OCI-LY1 (cell line): ENCODE results near the gene IL18R1.

Experiments
- H2AFZ ChIP-seq: fragments of 200-600 bp; sonication (generic), shearing (Covaris generic); 2 replicates; pipeline ENCODE4 v1.6.0; 2014; ENCODE audit warnings: antibody characterized with exemption, mild to moderate bottlenecking, low read length
- H3F3A ChIP-seq: fragments of 200-600 bp; sonication (generic), shearing (Covaris generic); 2 replicates; pipeline ENCODE4 v1.6.0; 2014; ENCODE audit warnings: mild to moderate bottlenecking, antibody characterized with exemption, low read length, moderate library complexity; ENCODE audit not compliant: insufficient read depth
- H3K27ac ChIP-seq: fragments of 200-600 bp; sonication (generic); 2 replicates; pipeline ENCODE4 v1.5.1; 2014; ENCODE audit warnings: low read length, mixed run types, mild to moderate bottlenecking, low read depth; ENCODE audit not compliant: poor library complexity, severe bottlenecking
- H3K27me3 ChIP-seq: fragments of 200-600 bp; sonication (generic); 2 replicates; pipeline ENCODE4 v1.6.0; 2014; ENCODE audit warnings: antibody characterized with exemption, mild to moderate bottlenecking, low read length, moderate library complexity; ENCODE audit not compliant: insufficient read depth
- H3K36me3 ChIP-seq: fragments of 200-600 bp; sonication (generic); 2 replicates; pipeline ENCODE4 v1.6.1; 2014; ENCODE audit warnings: mild to moderate bottlenecking, antibody characterized with exemption, low read length, moderate library complexity, mixed read lengths; ENCODE audit not compliant: insufficient read depth
- H3K4me1 ChIP-seq: fragments of 200-600 bp; sonication (generic); 2 replicates; pipeline ENCODE4 v1.5.1; 2014; ENCODE audit warnings: mild to moderate bottlenecking, low read length, moderate library complexity; ENCODE audit not compliant: insufficient read depth, severe bottlenecking
- H3K4me2 ChIP-seq: fragments of 200-600 bp; sonication (generic), shearing (Covaris generic); 2 replicates; pipeline ENCODE4 v1.6.1; 2014; ENCODE audit warnings: low read length
- H3K4me3 ChIP-seq: fragments of 200-600 bp; sonication (generic); 2 replicates; pipeline ENCODE4 v1.5.1; 2014; ENCODE audit warnings: low read length, low read depth, mild to moderate bottlenecking, mixed read lengths; ENCODE audit not compliant: poor library complexity, severe bottlenecking
- H3K79me2 ChIP-seq: fragments of 200-600 bp; shearing (Covaris generic); 2 replicates; pipeline ENCODE4 v1.6.1; 2016; ENCODE audit warnings: mixed run types, low read length, mixed read lengths; ENCODE audit not compliant: insufficient read depth
- H3K9ac ChIP-seq: fragments of 200-600 bp; sonication (generic), shearing (Covaris generic); 2 replicates; pipeline ENCODE4 v1.6.1; 2014; ENCODE audit warnings: mild to moderate bottlenecking, low read length, mixed read lengths
- H3K9me2 ChIP-seq: fragments of 200-600 bp; sonication (generic), shearing (Covaris generic); 2 replicates; pipeline ENCODE4 v1.6.1; 2014; ENCODE audit warnings: low read depth, mild to moderate bottlenecking, low read length, mixed read lengths
- H3K9me3 ChIP-seq: fragments of 200-600 bp; shearing (Covaris generic); 2 replicates; pipeline ENCODE4 v1.6.1; 2014; ENCODE audit warnings: low read length, mixed read lengths
- H4K20me1 ChIP-seq: fragments of 200-600 bp; sonication (generic), shearing (Covaris generic); 2 replicates; pipeline ENCODE4 v1.6.0; 2016; ENCODE audit warnings: mild to moderate bottlenecking, low read length; ENCODE audit not compliant: insufficient read depth
- CTCF ChIP-seq: fragments of 200-600 bp; sonication (generic), shearing (Covaris generic); IDR thresholded peaks from 2 replicates; pipeline ENCODE4 v1.5.1; 2017; ENCODE audit warnings: mild to moderate bottlenecking, antibody characterized with exemption, low read length, moderate library complexity, mixed read lengths
- EZH2 ChIP-seq: fragments of 200-600 bp; sonication (generic), shearing (Covaris generic); IDR thresholded peaks from 2 replicates; pipeline ENCODE4 v1.8.0; 2017; ENCODE audit warnings: borderline replicate concordance, mixed run types, mild to moderate bottlenecking, antibody characterized with exemption, low read length, moderate library complexity, mixed read lengths

IL18R1 gene

GRCh38 chr2:102315921-102316320 lies 39.7 kb upstream of the IL18R1 start:
- Histone ChIP-seq H4K20me1 (no peaks in the 10 kb centered on the region), H3K36me3 (no peaks in the 10 kb centered on the region), H2AFZ (no peak overlapping the region), H3K4me3 (no peak overlapping the region), H3K9me3 (no peaks in the 10 kb centered on the region), H3K9ac (no peak overlapping the region), H3K9me2 (no peaks in the 10 kb centered on the region), H3F3A (no peaks in the 10 kb centered on the region), H3K79me2 (no peaks in the 10 kb centered on the region), H3K27me3 (no peaks in the 10 kb centered on the region; the same call in 1 of the 2 replicates), H3K4me2 (no peak overlapping the region), H3K27ac (no peak overlapping the region), H3K4me1 (no peaks in the 10 kb centered on the region)
- TF ChIP-seq CTCF (no peak), EZH2 (no peak)

- H3K36me3 ChIP-seq: no peaks in the 10 kb centered on the region
- H3K4me2 ChIP-seq: no peak overlapping the region
- H3K9me2 ChIP-seq: no peaks in the 10 kb centered on the region
- no peaks in the 10 kb centered on the region for H3F3A ChIP-seq
- no peak overlapping the region for H3K4me3 ChIP-seq
- H3K4me1 ChIP-seq: no peaks in the 10 kb centered on the region
- H2AFZ ChIP-seq: no peak overlapping the region
- no peaks in the 10 kb centered on the region; the same call in 1 of the 2 replicates for H3K27me3 ChIP-seq
- TF ChIP-seq CTCF: no peak
- TF ChIP-seq EZH2: no peak
- no peaks in the 10 kb centered on the region for H3K79me2 ChIP-seq
- no peaks in the 10 kb centered on the region for H4K20me1 ChIP-seq
- H3K9ac ChIP-seq: no peak overlapping the region
- H3K27ac ChIP-seq: no peak overlapping the region
- H3K9me3 ChIP-seq: no peaks in the 10 kb centered on the region
Measured at GRCh38 chr2:102317715-102318114, 37.9 kb upstream of the IL18R1 start.

- Histone ChIP-seq H3K27ac (no peak overlapping the region), H3F3A (no peaks in the 10 kb centered on the region), H3K4me1 (no peaks in the 10 kb centered on the region), H3K9me3 (no peaks in the 10 kb centered on the region), H3K27me3 (no peaks in the 10 kb centered on the region; the same call in 1 of the 2 replicates), H3K36me3 (no peaks in the 10 kb centered on the region), H3K4me3 (no peak overlapping the region), H4K20me1 (no peaks in the 10 kb centered on the region), H3K79me2 (no peaks in the 10 kb centered on the region), H3K9ac (no peak overlapping the region), H3K9me2 (no peaks in the 10 kb centered on the region), H2AFZ (no peak overlapping the region), H3K4me2 (no peak overlapping the region)
- TF ChIP-seq EZH2: no peak
- TF ChIP-seq CTCF: no peak
Measured at GRCh38 chr2:102318437-102318836, 37.2 kb upstream of the IL18R1 start.
